ENCODE measurements around the gene HECW1. TPM values are rescaled to one million over a fixed set of nuclear protein-coding genes. Genes with fewer than 3 reads are reported as not detected.

The HECW1 gene
- total and polyA plus RNA-seq, 11 donors = 0.23 TPM; not detected in 10

DNA sequence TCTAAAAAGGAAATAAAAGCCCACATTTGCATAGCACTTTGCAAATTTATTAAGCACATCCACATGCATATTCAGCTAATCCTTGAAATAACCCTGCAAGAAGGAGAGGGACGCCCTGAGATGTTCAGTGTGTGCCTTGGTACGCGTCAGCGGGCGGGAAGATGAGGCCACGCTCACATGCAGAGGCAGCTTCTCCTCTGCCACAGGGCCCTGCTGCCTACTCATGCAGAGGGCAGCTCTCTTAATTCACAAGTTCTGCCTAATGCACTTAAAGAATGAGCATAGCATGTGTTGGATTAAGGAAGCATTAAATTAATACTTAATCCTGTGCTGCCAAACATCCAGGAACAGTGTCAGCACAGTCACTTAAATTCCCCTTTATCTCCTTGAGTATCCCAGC, 132.3 kb downstream of the HECW1 start:
- ATAC-seq (no peak), DNase-seq (no peak)
- WGBS, 4 donors = 84 to 99% (median 94%) methylated on average over 6 of the region's 6 CpGs
- H3K9me3 ChIP-seq = no peaks in the 10 kb centered on the region
- TF ChIP-seq POLR2A (IDR thresholded peaks at IDR 0.05) = no peak
- TF ChIP-seq, protein P1, sequence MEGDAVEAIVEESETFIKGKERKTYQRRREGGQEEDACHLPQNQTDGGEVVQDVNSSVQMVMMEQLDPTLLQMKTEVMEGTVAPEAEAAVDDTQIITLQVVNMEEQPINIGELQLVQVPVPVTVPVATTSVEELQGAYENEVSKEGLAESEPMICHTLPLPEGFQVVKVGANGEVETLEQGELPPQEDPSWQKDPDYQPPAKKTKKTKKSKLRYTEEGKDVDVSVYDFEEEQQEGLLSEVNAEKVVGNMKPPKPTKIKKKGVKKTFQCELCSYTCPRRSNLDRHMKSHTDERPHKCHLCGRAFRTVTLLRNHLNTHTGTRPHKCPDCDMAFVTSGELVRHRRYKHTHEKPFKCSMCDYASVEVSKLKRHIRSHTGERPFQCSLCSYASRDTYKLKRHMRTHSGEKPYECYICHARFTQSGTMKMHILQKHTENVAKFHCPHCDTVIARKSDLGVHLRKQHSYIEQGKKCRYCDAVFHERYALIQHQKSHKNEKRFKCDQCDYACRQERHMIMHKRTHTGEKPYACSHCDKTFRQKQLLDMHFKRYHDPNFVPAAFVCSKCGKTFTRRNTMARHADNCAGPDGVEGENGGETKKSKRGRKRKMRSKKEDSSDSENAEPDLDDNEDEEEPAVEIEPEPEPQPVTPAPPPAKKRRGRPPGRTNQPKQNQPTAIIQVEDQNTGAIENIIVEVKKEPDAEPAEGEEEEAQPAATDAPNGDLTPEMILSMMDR (IDR thresholded peaks at IDR 0.05) = no peak
- H3K4me3 ChIP-seq = no peak overlapping the region
- H3K4me1 ChIP-seq = no peaks in the 10 kb centered on the region
- intact Hi-C loops (cut with DNase I) = no loop called here
- H3K27ac ChIP-seq = no peak overlapping the region
- H3K36me3 ChIP-seq = no peaks in the 10 kb centered on the region
- peaks cover 0 to 7% (median 0%) of the 10 kb centered on the region in 9 donors for H3K27me3 ChIP-seq

GRCh38 chr7:43247757-43248156, 135.3 kb downstream of the HECW1 start:
- H3K36me3 ChIP-seq = no peaks in the 10 kb centered on the region
- no peaks in the 10 kb centered on the region for H3K9me3 ChIP-seq
- H3K27ac ChIP-seq = no peak overlapping the region
- H3K4me3 ChIP-seq = no peak overlapping the region
- intact Hi-C loops (cut with DNase I) = no loop called here
- no peak for TF ChIP-seq POLR2A (IDR thresholded peaks at IDR 0.05)
- TF ChIP-seq, protein P1 (IDR thresholded peaks at IDR 0.05) = no peak
- no peaks in the 10 kb centered on the region for H3K4me1 ChIP-seq
- H3K27me3 ChIP-seq = peaks cover 0 to 18% (median 0%) of the 10 kb centered on the region in 9 donors
- ATAC-seq (no peak), DNase-seq (no peak)

GRCh38 chr7:43248553-43248952, 136.1 kb downstream of the HECW1 start:
- Histone ChIP-seq H3K27ac (peak overlapping the region in 1 of 12 donors; percentile 35), H3K4me3 (no peak overlapping the region), H3K9me3 (no peaks in the 10 kb centered on the region), H3K27me3 (peaks cover 0 to 24% (median 1%) of the 10 kb centered on the region in 9 donors), H3K36me3 (no peaks in the 10 kb centered on the region), H3K4me1 (no peaks in the 10 kb centered on the region)
- no peak for DNase-seq
- ATAC-seq = no peak
- intact Hi-C loops (cut with DNase I) = no loop called here
- WGBS, 4 donors = 55 to 79% (median 72%) methylated on average over 4 of the region's 4 CpGs
- TF ChIP-seq, protein P1 (IDR thresholded peaks at IDR 0.05) = no peak

DNA sequence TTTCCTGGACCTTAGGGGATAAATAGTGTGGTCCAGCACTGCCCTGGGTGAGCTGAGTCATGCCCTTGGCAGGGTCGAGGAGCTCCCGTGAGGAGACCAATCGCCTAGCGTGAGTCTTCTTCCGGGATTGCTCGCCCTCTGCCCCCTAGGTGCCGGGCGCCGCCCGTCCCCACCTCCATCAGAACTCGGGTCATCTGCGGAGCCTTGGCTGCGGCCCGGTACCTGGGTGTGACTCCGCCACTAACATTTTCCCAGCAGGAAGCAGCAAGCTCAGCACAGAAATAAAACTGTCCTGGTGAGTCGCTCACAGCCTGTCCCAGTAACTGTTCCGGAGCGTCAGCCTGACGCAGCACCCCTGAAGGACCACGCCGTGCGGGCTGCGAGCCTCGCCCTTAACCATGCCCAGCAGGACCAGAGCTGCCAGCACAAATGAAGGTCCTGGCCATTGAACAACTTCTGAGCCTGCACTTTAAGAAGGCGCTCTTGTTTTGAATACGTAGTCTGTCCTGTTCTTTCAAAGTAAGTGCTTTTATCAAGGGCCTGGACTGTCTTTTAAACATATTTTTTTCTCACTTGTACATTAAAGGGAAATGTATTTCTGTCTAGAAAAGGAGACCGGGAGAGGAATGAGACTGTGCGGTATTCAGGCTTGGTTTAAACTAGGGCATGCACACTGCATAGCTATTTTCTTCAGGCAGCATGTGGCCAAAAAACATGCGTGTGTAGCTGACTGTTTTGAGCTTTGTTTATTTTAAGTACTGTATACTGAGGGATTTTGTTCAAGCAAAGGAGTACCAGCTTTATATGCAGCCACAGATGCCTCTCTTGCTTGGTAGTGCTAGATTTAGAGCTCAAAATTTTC, 136.7 kb downstream of the HECW1 start:
- TF ChIP-seq POLR2A (IDR thresholded peaks at IDR 0.05) = no peak
- H3K27me3 ChIP-seq = peaks cover 0 to 24% (median 4%) of the 10 kb centered on the region in 9 donors

More for the DNA sequence above, 136.7 kb downstream of the HECW1 start:
- H3K27ac ChIP-seq = peak overlapping the region in 1 of 12 donors; percentile 35
- no peaks in the 10 kb centered on the region for H3K4me1 ChIP-seq
- WGBS, 4 donors = 75 to 85% (median 82%) methylated on average over 16 to 29 of the region's 29 CpGs
- no peaks in the 10 kb centered on the region for H3K36me3 ChIP-seq
- H3K9me3 ChIP-seq = no peaks in the 10 kb centered on the region
- H3K4me3 ChIP-seq = no peak overlapping the region
- ATAC-seq = no peak
- no peak for DNase-seq
- intact Hi-C loops (cut with DNase I) = no loop called here

All from heart left ventricle (tissue), 16 donors.